GM21528 (cell line): ENCODE measurements around the gene EXOC2.

Experiments
- ATAC-seq: cut with Tn5 transposase; IDR thresholded peaks from one replicate; pipeline ENCODE4 v1.9.1; 2021; ENCODE audit warnings: mild to moderate bottlenecking, moderate library complexity; ENCODE audit not compliant: unreplicated experiment, low FRiP score

Gene EXOC2, protein sequence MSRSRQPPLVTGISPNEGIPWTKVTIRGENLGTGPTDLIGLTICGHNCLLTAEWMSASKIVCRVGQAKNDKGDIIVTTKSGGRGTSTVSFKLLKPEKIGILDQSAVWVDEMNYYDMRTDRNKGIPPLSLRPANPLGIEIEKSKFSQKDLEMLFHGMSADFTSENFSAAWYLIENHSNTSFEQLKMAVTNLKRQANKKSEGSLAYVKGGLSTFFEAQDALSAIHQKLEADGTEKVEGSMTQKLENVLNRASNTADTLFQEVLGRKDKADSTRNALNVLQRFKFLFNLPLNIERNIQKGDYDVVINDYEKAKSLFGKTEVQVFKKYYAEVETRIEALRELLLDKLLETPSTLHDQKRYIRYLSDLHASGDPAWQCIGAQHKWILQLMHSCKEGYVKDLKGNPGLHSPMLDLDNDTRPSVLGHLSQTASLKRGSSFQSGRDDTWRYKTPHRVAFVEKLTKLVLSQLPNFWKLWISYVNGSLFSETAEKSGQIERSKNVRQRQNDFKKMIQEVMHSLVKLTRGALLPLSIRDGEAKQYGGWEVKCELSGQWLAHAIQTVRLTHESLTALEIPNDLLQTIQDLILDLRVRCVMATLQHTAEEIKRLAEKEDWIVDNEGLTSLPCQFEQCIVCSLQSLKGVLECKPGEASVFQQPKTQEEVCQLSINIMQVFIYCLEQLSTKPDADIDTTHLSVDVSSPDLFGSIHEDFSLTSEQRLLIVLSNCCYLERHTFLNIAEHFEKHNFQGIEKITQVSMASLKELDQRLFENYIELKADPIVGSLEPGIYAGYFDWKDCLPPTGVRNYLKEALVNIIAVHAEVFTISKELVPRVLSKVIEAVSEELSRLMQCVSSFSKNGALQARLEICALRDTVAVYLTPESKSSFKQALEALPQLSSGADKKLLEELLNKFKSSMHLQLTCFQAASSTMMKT

DNA sequence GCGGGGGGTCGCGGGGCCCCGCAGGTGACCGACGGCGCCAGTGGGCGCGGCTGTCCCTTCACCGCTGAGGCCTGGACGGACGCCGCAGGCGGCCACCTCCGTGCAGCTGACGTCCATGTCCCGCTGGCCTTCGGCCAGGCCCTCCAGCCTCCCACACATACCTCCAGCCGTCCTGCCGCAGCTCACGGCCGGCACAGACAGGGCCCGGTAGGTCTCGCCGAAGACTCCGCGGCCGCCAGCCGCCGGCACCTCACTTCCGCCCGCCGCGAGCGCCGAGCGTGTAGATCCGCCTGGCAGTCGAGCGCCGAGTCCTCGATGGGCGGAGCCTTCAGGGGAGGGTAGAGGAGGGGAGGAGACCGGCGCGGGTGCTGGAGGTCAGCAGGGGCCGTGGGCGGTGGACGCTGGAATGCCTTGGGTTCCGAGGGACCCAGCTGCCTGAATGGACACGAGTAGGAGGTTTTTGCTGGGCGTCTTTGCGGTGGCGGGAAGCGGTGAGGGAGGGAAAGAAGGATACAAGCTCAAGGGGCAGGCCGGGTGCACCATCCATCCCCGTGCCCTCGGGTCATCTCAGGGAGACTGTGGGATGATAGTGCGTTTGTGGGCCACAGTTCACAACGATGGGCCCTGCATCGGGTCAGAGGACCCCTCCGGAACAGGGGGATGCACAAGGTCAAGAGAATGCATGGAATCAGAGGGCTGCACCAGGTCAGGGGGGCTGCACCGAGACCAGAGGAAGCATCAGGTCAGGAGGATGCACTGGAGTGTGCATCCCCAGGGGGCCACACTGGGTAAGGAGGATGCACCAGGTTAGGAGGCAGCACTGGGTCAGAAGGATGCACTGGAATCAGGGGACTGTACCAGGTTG lies at the start of gene EXOC2:
Gene EXOC2 (minus strand): TSS at position 282 of the 865 bp plus-strand sequence. CDS start 55,321 bp downstream, outside the sequence.
- peak; percentile 87 for ATAC-seq

DNA sequence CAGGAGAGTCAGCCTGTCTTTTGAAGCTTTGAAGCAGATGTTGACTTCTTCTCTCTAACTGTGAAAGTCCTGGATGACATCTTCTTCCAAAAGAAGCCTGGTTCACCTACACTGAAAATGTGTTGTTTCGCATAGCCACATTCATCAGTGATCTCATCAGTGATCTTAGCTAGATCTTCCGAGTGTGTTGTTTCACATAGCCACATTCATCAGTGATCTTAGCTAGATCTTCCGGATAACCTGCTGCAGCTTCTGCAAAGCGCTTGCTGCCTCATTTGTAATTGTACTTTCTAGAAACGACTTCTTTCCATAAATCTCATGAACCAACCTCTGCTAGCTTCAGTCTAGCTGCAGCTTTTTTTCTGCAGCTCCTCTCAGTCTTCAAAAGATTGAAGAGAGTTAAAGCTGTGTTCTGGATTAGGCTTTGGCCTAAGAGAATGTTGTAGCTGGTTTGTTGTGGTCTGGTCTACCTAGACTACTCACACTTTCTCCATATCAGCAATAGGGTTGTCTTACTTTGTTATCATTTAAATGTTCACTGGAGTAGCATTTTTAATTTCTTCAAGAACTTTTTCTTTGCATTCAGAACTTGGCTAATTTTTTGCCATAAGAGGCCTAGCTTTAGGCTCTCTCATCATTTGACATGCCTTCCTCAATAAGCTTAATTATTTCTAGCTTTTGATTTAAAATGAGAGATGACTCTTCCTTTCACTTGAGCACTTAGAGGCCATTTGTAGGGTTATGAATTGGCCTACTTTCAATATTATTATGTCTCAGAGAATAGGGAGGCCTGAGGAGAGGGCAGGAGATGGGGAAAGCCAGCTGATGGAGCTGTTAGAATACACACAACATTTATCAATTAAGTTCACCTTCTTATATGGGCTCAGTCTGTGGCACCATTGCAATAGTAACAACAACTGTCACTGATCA lies 48.7 kb upstream of the EXOC2 start:
- ATAC-seq = no peak

DNA sequence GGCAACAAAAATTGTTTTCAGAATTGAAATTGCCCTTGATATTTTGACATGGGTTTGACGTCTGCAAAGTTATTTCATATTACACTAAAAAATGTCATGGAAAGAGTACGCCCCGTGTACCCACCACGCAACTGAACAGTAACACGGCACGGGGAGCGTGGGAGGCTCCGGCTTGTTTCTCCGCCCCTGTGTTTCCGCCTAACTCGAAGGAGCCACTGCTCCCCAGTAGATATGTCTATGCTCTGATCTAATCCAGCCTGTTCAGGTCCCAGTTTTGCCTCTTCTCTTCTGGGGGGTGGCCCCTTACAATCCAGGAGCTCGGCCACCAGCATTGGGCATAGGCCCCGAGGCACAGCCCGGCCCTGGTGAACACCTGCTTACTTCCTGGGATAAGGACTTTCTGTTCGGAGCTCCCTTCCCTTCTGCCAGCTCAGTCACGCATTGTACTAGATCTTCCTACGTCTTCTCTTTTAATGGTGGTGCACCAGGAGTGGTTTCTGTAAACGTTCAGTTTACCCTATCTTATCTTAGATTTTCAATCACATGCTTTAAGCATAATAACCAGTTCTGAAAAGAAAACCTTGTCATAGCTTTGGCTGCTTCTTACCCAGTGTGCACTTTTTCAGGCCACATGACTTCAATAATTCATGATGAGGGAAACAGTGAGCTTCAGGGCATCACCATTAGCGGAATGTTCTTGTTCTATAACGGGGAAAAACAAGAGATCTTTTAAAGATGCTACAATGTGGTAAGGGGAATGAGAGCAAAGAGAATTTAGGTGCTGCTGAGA lies 43.9 kb upstream of the EXOC2 start:
- ATAC-seq = no peak

DNA sequence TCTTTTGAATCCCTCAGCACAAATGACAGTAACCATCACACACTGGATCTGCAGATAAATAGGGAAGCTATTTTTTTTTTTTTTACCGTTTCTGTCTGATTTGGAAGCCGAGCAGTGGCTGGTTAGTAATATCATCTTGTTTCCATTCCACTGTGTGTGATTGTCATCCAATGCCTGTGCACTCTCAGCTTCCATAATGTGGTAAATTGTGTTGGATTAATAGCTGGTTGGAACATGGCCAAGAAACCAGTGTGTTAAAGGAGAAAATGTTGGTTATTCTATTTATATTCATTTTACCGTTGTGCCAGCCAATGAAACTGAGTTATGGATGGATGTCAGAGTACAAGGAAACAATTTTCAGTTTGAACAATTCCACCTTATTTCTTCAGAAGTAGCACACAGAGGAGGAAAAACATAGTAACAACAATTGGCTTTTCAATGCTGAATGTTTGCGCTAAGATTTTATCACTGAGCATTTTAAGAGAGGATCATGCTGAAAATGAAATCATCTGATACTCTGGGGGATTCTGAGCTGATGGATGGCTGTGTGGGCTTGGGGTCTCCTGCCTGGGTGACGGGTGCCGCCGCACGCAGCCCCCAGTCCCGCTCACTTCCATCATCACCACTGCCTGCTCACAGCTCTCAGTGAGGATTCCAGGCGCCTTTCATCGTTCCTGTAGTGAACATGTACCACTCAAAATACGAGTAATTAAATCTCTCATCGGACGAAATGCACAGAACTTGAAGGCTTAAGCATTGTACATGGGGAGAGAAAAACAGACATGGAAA lies 40.7 kb upstream of the EXOC2 start:
- no peak for ATAC-seq

DNA sequence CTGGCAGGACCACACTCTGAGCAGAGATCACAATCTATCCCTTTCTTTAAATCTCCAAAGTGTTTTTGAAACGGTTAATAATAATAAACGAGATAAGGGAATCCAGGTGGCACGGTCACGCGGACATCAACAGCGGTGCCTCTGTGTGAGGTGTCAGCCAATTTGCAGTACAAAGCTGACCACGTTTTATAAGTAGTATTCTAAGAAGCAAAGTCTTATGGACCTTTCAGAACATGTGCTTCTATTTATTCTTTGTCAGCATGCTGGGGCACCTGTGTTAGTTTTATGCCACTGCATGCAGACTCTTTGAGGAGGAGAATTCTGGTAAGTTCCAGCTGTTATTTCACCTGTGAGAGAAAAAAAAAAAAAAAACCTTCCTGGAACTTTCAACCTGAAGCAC lies 39.0 kb upstream of the EXOC2 start:
- no peak for ATAC-seq

DNA sequence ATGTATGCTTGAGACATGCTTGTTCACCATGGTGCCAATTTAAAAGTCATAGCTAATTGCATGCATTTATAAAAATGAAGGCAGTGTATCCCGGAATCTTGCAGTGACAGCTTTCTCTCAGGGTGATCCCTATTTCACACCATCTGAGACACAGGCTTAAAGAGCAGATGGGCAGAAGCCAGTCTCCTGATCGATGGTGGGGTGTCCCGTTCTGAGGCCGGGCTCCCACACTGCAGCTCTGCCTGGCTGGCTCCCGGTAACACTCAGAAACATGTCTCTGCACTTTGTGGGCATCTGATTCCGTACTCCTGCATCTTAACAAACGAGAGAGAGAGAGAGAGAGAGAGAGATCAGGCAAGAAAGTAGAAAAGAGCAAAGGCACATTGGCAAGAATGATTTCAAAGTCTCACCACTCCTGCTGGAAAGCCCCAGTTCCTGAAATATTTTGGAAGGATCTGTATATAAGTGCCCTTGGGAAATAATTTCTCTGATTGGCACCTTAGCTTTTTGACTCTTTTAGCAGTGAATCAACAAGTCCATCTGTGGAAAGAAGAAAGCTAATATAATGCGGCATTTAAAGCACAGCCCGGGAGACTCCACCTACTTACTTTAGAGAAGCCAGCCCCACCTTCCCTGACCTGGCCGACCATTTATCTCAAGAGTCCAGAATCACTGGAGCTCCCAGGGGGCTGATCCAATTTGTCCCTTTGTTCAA lies 36.8 kb upstream of the EXOC2 start:
- no peak for ATAC-seq

DNA sequence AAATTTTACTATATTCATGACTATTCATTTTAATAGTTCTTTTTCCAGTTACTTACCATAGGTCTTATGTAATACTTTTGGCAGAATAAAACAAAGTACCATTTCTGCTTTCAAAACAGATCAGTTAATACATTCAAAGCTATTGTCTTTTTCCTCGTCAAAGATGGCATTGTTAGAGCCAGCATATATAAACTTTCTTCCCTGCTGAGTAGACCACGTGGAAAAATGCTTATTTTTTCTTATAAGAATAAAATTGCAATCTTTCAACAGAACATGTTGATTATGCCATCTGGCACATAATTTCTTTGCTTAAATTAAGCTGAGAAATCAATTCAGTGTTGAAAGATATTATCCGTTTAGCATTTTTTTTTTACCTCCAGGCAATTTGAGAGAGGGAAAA lies 34.9 kb upstream of the EXOC2 start:
- no peak for ATAC-seq

DNA sequence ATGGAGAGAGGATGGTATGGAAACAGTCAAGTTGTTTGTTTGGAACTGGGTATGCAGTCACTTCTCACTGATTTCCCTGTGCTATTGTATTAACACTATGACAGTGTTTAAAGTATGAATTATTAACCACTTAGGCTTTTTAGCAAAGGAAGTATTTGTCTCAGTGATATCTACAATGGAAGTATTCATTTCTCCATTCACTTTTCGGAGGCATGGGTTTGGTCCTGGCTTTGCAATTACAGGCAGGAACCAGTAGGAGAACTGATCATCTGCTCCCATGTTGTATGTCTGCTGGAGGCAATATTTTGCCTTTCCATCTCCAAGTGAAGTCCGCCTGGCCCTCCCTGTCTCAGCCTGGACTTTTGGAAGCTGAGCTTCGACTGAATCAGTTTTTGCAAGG lies 30.6 kb upstream of the EXOC2 start:
- no peak for ATAC-seq

DNA sequence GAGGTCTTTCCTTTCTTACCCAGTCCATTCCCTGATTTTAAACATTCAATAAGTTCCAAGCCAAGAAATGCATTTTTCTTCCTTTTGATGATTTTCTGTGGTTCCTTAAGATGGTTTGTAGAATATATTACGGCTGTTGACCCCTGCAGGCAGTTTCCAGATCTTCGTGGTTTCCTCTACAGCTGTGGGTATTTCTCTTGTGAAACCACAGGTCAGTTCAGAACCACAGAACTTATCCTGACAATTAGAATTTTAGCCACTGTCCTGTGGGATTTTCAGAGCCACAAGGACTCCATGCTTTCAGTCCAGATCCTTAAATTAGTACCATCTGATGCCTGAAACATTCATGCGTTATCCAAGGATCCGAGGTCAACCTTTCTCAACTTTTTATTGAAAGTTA lies 29.7 kb upstream of the EXOC2 start:
- no peak for ATAC-seq

DNA sequence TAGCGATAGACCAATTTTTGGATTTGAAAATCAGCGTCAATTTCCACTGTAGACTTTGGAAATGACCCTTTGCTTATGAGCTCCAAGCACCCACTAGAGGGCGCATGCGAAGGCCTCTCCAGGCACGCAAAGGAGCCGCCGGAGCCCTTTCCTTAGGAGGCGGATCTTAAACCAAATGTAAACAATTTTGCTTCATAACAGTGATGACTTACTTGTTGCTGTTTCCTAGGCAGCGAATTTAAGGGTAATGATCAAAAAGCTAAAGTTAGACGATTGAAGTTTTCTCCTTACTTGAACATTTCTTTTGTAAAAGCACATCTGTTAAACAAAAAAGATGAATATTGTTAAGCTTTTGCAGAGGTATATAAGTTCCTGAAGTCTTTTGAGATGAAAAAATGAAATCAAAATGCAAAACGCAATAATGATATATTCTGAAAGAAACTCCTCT lies 29.2 kb upstream of the EXOC2 start:
- no peak for ATAC-seq

DNA sequence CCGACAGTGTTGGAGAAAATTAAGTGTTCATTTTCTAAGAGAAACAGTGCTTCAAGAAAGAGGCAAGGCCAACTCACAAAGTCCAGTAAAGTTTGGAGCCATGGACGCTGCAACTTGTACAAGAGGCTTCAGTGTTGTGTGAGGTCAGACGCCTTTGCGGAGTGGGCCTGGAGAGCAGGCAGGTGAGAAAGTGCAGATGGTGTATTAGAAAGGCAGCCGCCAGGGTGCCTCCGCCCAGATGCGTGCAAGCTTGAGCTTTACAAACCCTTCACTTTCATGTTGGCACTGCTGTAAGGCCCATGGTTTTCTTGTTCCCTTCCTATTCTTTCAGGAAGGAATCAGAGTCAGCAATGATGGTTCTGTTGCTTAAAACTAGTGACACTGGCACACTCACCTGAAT lies 25.4 kb upstream of the EXOC2 start:
- ATAC-seq = no peak

DNA sequence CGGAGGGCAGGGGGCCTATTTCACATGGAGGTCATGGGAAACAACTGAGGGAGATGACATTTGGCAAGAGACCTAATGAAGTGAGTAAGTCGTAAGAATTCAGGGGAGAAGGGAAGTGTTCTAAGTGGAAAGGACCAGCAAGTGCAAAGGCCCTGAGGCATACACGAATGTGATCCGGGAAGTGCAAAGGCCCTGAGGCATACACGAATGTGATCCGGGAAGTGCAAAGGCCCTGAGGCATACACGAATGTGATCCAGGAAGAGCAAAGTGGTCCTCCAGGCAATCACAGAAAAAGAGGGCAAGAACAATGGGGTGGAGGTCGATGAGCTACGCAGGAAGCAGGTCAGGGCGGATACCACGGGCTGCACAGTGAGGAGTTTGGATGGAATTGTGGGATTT lies 24.2 kb upstream of the EXOC2 start:
- ATAC-seq = no peak

DNA sequence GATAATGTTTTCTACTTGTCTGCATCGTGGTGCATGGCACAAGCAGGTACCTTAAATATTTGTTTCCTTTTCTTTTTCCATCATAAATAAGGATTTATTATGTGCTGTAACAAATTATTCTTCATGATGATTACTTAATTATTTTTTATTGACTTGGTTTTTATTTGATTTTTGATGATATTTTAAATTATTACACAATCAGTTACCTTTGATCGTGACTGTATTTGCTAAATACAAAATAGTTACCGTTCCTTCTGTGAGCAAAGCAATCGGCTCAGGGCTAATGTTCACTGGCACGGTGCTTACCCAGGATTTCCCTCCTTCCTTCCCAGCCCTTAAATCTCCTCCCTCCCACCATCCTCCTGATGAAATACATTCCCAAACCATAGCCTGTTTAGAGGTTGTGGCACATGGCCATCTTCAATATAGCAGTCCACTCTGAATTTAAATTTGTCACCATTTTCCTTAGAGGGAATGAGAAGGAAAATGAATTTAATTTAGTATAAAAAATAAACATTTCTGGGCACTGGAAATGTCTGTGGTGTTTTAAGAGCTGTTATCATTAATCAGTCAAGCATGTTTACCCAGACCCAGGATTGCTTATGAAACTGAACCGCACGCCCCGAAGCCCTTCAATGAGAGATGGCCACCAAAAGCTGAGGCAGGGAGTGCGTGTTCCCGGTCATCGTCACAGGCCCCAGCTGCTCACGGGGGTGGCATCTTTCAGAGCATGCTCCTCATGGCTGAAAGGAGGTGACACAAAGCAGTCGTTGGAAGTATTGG lies 23.0 kb upstream of the EXOC2 start:
- no peak for ATAC-seq

DNA sequence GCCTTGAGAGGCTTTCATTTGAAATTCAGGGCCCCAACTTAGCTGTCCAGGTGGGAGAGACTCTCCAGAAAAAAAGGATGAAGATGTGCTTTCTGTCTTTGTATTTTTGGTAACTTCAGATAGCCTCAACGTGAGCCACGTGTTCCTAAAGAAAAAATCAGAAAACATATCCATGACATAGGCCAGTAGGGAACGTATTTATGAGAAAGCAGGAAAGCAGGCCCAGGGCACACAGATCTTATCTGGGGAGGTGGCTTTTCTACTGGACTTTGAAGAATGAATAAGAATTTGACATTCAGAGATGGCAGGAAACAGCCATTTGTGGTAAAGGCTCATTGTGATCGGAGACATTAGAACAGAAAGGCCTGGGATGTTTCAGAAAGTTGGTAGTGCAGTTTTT lies 21.2 kb upstream of the EXOC2 start:
- no peak for ATAC-seq

DNA sequence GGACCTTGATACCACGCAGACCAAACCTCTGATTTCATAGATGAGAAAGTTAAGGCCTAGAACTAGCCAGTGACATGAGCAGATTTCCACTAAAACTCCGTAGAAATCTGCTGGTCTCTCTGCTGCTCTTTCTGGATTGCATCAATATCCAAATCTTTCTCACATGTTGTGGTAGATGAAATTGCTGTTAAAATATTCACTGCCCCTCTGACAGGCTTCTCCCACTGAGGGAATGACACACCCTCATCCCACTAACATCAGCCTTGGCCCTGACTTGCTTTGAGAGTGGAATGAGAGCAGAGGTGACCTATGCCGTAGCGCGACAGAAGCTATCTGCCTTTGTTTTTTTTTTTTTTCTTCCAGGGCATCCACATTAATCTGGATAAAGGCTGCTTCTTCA lies 20.4 kb upstream of the EXOC2 start:
- no peak for ATAC-seq

DNA sequence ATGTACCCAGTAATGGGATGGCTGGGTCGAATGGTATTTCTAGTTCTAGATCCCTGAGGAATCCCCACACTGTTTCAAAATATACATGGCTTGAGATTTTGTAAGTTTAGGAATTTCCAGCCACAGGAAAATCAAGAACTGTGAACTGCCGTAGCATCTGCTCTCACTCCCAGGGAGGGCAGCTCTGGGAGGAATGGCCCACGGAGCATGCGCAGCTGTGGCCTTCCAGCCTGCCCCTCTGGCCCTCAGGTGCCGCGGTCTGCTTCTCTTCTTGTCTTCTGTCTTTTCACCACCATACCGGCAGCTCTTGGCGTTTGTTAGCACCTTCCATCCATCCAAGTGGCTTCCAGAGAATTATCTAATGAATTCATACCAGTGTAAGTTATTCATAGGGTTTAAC lies 19.9 kb upstream of the EXOC2 start:
- no peak for ATAC-seq

DNA sequence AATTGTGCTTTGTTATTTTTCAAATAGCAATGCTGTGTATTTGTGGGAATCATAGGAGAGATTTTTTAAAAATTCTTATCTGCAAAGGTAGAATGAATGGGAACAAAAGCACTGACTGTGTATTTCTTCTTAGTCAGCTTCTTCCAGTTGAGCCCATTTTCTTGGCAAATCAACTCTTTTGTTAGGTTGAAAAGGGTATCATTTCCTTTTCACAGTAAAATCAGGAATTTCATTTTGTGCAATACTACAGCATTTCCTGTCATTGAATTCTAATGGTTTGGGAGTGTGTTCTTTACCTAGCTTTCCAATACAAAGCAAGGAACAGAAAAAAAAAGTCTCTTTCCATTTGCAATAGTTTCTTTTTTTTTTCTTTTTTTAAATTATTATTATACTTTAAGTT lies 19.0 kb upstream of the EXOC2 start:
- no peak for ATAC-seq
